HG02981 (cell line): Measurements from ENCODE around the gene KPNB1.
A peak's percentile ranks its signal among the peaks of the same experiment; 100 is the strongest.

ENCODE experiments used
- ATAC-seq: cut with Tn5 transposase; IDR thresholded peaks from one replicate; pipeline ENCODE4 v1.9.1; 2021; ENCODE audit warnings: mild to moderate bottlenecking, moderate library complexity; ENCODE audit not compliant: unreplicated experiment

Gene KPNB1

DNA sequence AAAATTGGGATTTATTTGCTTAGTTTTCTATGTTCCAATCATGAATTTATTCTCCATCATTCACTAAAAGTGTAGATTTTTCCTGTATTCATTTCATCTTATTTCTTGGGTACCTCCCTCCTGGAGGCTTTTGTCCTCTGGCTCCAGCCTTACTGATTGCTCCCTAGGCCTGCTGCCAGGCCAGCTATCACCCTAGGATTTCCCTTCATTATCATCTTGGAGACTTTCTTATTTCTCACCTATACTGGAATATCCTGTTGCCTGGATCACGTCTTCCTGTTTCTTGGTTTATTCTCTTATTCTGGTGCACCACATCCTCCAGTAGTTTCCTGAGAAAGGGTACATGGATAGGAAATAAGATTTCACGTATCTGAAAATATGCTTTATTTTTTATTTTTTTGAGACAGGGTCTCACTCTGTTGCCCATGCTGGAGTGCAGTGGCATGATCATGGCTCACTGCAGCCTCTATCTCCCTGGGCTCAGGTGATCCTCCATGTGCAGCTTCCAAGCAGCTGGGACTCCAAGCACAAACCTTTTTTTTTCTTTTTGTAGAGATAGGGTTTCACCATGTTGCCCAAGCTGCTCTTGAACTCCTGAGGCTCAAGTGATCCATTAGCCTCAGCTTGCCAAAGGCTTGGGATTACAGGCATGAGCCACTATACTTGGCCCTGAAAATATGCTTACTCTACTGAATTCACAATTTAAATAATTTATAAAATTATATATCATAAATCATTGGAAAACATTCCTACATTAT is 13.3 kb upstream of the KPNB1 start:
- no peak for ATAC-seq

DNA sequence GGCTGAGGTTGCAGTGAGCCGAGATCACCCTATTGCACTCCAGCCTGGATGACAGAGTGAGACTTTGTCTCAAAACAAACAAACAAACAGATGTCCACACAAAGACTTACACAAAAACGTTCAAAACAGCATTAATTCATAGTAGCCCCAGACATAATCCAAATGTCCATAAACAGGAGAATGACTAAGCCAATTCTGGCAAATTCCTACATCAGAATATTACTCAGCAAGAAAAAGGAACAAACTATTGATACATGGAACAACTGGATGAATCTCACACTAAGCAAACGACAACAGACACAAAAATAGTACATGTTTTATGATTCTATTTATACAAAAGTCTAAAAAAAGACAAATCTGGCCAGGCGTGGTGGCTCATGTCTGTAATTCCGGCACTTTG is 10.8 kb upstream of the KPNB1 start:
- no peak for ATAC-seq

DNA sequence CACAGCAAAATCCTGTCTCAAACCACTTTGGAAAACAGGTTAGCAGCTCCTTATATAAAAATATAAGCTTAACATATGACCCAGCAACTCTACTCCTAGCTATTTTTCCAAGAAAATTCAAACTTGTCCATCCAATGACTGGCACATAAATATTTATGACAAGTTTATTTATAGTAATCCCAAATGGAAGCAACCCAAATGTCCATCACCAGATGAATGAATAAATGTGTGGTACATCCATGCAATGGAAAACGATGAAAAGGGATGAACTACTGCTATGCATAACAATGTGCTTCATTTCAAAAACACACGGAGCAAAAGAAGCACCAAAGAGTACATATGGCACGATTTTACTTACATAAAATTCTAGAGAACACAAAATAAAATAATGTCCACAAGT is 9.6 kb upstream of the KPNB1 start:
- no peak for ATAC-seq

DNA sequence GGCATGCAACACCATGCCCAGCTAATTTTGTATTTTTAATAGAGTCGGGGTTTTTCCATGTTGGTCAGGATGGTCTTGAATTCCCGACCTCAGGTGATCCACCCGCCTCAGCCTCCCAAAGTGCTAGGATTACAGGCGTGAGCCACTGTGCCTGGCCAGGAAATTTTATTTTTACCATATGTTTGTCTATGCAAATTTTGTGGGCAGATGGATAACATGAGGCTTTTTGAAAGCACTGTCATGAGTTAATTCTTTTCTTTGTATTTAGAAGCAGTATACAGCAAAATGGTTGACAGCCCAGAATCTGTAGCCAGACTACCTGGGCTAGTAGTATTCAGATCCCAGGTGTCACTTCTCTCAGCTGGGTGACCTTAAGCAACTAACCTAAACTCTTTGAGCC is 8.5 kb upstream of the KPNB1 start:
- no peak for ATAC-seq

DNA sequence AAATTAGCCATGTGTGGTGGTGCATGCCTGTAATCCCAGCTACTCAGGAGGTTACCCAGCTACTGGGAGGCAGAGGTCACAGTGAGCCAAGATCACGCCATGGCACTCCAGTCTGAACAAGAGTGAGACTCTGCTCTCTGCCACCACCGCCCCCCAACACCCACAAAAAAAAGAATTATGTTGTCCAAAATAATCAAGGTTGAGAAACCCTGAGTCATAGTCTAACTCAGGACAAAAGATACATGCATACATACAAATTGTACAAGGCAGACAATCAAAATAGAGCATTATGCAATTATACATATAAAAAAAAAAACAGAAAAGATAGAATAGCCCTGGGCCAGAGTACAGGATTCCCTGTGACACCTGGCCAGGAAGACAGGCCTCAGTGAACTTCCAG is 6.6 kb upstream of the KPNB1 start:
- ATAC-seq: no peak

DNA sequence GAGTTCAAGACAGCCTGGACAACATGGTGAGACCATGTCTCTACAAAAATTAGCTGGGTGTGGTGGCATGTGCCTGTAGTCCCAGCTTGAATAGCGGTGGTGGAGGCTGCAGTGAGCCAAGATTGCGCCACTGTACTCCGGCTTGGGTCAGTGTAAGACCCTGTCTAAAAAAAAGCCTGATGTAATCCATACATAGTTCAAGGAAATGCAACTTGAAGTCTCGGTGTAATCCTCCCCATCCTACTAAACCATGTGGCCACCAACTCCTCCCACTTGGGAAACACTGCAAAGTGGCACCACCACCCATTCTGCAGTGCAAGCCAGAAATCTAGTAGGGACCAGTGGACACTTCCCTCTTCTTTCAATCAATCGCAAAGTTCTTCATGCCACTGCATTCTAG is 5.4 kb upstream of the KPNB1 start:
- ATAC-seq: no peak

DNA sequence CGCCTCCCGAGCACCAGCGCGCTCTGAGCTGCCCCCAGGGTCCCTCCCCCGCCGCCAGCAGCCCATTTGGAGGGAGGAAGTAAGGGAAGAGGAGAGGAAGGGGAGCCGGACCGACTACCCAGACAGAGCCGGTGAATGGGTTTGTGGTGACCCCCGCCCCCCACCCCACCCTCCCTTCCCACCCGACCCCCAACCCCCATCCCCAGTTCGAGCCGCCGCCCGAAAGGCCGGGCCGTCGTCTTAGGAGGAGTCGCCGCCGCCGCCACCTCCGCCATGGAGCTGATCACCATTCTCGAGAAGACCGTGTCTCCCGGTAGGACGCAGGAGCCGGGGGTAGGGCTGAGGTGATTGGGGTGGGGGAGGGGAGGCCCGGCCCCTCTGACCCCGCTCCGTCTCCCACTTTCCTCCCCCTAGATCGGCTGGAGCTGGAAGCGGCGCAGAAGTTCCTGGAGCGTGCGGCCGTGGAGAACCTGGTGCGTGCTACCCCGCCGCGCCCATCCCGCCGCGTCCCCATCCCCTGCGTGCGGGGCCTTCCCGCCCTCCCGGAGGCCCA is 329 bp downstream of the KPNB1 start:
- ATAC-seq: no peak

DNA sequence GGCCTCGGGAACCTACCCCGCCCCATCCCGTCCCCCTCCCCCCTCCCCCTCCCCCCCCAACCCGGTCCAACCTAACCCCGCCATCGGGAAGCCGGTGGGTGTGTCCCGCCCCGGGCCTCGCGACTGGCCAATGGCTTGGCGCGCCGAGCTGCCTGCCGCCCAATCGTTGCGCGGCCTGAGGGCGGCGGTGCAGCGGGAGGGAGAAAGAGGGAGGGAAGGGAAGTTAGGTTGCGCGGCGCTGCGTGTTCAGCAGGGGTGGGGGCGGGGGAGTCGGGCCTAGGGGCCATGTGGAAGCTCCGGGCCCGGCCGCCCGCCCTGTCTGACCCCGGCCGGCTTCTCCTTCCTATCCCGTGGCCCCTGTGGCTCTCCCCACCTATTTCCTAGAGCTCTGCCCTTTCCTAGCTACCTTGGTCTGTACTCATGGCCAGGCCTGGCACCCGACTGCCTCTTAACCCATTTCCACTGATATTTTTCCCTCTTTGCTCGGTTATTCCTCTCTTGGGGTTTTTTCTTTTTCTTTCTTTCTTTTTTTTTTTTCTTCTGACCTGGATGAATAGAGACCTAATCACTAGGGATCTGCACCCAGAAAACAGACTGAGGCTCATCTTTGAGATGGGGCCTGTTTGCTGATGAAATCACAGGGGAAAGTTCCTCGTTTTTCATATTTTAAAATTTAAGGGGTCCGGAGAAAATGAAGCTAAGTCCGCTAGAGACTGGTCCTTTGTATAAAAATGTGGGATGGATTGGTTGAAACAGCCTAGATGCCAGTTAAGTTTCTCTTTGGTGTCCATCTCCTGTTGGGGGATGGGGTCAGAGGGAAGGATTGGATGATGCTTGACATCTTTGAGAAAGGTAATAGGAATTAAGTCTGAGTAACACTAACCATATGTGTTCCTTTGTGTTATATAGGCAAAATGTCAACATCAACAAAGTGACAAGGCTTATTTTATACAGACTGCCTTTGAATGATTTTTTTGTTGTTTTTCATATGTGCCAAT is 1.1 kb downstream of the KPNB1 start:
- peak; percentile 43 for ATAC-seq

DNA sequence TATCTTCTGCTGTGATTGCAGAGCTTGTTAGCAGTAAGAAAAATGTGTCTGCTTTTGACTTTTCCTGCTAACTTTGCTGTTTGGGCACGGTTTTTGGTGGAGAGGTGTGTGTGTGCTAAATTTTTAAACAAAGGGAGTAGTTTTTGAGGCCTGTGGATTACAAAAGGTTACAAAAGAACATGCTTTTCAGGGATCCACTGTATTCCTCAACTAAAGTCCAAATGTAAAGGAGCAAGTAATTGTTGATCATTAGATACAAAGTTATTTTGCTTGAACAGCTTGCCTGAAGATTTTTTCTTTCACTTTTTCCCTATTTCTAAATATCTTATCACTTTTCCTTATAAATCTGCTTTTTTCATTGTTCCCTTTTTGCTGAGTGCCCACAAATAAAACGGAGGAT is 2.0 kb downstream of the KPNB1 start:
- ATAC-seq: no peak

DNA sequence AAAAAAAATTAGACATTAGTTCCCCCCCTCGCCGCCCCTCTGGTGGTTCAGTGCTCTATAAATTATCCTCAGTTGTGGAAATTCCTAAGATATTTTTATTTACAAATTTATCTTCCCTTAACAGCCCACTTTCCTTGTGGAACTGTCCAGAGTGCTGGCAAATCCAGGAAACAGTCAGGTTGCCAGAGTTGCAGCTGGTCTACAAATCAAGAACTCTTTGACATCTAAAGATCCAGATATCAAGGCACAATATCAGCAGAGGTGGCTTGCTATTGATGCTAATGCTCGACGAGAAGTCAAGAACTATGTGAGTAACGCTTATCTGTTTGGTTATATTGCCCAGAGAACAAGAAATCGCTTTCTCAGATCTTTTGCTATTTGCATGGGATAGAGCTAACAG is 2.9 kb downstream of the KPNB1 start:
- ATAC-seq: no peak

DNA sequence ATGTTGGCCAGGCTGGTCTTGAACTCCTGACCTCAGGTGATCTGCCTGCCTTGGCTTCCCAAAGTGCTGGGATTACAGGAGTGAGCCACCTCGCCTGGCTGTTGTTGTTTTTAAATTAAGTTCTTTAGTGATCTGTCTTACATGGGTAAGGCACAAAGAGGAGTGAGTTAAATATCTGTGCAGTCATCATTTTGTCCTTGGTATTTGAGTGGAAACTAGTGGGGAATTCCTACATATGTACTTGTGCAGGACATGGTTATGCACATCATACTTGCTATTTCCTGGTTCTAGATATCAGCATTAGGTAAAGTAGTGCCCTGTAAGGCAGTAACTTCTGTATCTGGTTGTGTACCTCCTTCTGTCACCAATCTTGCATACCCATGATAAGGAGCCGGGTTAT is 3.7 kb downstream of the KPNB1 start:
- no peak for ATAC-seq

DNA sequence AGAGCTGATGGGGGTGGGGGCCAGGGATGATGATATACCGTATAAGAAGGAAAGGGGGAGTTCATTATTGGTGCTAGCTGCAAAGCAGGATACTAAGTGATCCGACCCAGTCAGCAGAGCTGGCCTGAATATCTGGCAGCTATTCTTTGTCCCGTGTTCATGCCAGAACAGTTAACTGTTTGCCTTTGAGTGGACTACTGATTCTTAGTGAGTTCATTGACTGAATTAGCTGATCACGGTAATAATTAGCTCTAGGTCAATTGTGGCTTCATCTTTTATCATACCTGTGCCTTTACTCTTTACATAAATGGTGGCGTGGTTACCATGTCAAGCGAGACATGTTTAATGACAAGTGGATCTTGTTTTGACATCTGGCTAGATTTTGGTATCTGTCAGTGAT is 5.3 kb downstream of the KPNB1 start:
- no peak for ATAC-seq

DNA sequence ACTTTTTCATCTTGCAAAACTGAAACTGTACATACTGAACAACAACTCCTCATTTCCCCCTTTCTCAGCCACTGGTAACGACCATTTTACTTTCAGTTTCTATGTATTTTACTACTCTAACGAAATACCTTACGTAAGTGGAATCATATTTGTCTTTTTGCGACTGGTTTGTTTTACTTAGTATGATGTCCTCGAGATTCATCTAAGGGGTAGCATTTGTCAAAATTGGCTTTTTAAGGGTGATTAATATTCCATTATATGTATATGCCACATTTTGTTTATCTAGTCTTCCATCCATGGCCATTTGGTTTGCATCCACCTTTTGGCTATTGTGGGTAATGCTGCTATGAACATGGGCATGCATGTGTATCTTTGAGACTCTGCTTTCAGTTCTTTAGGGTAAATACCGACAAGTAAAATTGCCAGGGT is 10.4 kb downstream of the KPNB1 start:
- no peak for ATAC-seq

DNA sequence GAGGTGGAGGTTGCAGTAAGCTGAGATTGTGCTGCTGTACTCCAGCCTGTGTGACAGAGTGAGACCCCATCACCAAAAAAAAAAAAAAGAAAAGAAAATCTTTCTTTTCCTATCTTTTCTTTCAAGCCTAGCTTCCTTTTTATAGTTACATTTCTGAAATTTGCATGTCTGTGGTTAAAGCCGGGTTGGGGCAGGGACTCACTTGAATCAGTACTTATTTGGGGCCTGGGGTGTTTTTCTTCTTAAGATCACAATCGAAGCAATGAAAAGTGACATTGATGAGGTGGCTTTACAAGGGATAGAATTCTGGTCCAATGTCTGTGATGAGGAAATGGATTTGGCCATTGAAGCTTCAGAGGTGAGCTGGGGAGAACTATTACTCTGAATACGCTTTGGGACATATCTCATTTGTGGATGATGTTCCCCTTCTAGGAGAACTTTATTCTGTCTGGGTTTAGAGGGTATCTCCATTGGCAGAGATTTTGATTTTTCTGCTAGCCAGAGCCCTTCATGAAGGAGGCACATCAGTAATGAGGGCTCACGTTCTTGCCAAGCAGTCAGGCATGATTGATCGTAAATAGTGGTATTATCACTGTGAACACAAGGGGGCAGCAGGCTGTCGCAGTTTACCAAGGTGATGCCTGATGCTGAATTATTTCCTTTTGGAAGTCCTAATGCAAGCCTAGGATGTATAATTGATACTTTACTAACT is 14.3 kb downstream of the KPNB1 start:
- ATAC-seq: no peak

DNA sequence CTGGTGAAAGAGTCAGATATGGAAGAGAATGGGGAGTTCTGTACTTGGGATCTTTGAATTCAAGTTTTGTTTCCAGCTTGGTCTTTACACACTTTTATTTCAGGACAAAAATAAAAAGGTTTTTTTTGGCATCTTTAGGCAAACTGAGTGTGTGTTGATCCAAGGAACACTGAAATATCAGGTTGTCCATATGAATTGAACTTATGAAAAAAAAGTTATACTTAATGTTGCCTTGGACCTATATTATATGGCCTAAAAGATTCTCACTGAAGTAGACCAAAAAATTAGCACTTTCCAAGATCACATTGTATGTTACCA is 14.9 kb downstream of the KPNB1 start:
- no peak for ATAC-seq

DNA sequence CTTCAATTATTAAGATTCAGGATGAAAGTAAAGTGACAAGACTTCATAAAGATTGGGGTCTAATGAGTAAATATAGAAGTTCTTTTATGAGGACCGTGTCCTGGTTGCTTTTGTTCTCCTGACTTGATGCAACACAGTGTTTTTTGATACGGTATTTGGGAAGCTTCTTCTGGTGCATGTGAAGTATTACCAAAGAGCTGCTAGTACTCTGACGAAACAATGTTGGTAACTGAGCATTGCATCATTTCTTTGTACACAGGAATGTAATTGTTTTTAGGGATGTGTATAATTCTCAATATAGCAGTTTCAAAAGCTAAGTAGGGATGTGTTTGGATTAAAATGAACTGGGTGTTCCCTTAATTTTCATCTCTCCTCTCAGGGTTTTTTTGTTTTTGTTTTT is 15.9 kb downstream of the KPNB1 start:
- no peak for ATAC-seq

DNA sequence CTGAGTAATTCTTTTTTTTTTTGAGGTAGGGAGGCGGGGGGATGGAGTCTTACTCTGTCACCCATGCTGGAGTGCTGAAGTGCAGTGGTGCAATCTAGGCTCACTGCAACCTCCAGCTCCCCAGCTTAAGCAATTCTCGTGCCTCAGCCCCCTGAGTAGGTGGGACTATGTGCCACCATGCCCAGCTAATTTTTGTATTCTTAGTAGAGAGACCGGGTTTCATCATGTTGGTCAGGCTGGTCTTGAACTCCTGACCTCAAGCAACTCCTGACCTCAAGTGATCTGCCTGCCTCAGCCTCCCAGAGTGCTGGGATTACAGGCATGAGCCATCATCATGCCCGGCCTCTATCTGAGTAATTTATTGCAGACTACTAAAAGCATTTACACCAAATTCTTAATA is 19.4 kb downstream of the KPNB1 start:
- no peak for ATAC-seq

DNA sequence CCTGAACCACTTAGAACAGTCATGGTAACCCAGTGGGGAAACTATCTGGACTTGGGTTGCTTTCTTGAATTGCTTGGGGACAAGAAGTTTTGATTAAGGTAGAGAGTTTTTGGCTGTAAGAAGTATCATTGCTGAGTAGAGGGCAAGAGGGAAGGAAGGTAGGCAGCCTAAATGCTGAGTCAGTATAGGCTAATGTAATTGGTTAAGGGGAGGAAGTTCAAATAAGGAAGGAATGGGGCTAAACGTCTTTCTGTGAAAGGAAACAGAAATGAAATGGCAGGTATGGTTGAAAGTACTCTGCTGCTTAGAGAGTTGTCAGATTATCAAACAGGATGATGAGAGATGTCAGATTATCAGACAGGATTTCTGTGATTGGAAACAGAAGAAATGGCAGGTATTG is 20.3 kb downstream of the KPNB1 start:
- ATAC-seq: no peak

DNA sequence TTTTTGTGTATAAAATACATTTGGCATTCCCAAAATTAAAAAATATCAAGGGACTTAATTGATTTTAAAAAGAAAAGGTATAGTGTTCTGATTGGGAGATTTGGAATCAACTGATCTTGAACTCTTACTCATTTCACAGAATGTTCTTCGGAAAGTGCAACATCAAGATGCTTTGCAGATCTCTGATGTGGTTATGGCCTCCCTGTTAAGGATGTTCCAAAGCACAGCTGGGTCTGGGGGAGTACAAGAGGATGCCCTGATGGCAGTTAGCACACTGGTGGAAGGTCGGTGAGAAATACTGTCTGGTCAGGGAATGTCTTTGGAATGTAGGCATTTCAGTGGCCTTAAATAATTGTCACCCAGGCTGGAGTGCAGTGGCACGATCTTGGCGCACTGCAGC is 24.8 kb downstream of the KPNB1 start:
- no peak for ATAC-seq

DNA sequence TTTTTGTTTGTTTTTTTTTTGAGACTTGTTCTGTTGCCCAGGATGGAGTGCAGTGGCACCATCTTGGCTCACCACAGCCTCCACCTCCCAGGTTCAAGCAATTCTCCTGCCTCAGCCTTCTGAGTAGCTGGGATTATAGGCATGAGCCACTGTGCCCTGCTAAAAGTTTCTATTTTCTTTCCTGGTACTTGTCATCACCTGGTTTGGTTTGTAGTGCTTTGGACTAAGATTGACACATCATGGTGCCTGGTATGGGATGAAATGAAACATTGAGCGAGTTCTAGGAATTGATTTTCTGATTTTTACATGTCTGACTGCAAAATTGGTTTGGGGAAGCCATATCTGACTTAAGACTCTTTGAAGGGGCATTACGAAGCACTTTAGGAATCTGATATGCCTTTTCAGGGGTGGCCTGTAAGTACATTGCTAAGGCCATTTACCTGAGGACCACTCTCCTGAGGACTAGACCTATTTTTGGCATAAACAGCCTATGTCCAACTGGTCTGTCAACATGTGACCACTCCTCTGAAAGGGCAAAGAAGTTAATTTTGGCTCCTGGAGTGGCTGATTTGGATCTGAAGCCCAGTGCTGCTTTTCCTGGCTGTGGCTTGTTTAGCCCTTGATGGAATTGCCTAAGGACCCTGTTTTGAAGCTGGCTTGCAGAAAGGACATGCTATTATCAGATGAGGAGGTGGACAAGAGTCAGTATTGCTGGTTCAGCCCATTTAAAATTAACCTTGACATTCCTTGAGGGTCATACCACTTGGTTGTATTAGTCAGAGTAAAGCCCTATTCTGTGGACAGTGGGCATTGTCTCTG is 25.9 kb downstream of the KPNB1 start:
- no peak for ATAC-seq

DNA sequence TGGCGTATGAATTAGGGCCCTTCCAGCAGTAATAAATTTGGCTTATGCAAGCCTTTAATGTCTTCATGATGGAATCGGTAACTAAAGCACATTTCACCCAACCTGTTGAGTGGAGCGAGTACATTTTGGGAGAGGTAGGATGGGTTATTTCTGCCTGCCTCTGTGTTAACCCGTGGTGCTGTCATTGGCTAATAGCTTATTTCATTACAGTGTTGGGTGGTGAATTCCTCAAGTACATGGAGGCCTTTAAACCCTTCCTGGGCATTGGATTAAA is 26.4 kb downstream of the KPNB1 start:
- no peak for ATAC-seq
